ENCODE measurements around the gene MYLK.

- TF ChIP-seq POLR2AphosphoS5 (IDR thresholded peaks at IDR 0.05; ENCODE audit: low read depth, low read length) = no peak
- TF ChIP-seq TAF1 (IDR thresholded peaks at IDR 0.05; ENCODE audit: borderline replicate concordance, insufficient read depth, low read length) = no peak
These were observed 321.6 kb downstream of the MYLK start for GRCh38 chr3:123562547-123562946.

Measured in PFSK-1 (cell line).